ENCODE measurements around the gene ARHGAP21.

The ARHGAP21 gene

DNA sequence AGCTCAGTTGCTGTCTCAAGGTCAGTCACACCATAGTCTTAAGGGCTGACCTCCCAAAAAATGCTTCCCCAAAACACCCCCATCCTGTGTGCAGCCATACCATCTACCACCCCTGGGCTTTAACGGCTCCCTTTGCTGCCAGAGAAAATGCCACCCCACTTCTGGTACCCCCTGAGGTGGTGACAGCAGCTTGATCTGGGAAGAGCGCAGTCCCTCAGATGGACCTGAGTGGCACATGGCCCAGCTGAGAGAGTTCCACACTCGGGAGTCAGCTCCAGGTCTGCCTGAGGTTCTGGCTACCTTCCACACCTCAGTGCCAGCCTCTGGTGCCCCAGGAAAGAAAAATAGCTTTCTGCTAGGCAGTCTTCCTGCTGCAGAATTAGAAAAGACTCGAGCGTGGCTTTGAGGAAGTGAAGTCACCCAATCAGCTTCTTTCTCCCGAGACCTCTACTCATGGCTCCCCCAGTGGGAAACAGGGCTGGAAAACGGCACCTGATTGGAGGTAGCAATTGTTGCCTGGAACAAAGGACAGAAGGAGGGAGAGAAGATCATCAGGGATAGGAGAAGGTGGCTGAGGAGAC, 151.7 kb downstream of the ARHGAP21 start:
- no peak for DNase-seq

DNA sequence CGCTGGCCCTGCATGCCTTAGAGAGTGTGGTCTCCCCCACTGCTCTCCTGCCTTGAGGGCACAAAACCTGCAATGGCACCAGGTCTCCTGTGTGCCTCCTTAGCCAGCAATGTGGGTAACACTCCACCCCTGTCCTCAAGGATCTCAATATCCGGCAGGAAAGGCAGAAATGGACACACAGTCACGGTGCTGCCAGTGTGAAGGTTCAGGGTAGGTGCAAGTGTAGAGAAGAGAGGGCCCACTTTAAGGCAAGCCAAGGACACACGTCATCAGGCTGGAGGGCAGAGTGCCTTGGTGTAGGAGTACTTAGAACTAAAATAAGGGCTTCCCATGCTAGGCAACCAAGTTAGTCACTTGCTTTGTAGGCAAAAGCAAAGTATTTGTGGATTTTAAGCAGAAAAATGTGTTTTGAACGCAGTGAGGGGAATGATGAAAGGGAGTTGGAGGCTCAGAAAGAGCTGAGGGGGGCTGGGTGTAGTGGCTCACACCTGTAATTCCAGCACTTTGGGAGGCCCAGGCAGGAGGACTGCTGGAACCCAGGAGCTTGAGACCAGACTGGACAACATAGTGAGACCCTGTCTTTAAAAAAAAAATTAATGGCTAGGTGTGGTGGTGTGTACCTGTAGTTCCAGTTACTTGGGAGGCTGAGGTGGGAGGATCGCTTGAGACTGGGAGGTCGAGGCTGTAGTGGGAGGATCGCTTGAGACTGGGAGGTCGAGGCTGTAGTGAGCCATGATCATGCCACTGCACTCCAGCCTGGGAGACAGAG, 152.8 kb downstream of the ARHGAP21 start:
- no peak for DNase-seq

DNA sequence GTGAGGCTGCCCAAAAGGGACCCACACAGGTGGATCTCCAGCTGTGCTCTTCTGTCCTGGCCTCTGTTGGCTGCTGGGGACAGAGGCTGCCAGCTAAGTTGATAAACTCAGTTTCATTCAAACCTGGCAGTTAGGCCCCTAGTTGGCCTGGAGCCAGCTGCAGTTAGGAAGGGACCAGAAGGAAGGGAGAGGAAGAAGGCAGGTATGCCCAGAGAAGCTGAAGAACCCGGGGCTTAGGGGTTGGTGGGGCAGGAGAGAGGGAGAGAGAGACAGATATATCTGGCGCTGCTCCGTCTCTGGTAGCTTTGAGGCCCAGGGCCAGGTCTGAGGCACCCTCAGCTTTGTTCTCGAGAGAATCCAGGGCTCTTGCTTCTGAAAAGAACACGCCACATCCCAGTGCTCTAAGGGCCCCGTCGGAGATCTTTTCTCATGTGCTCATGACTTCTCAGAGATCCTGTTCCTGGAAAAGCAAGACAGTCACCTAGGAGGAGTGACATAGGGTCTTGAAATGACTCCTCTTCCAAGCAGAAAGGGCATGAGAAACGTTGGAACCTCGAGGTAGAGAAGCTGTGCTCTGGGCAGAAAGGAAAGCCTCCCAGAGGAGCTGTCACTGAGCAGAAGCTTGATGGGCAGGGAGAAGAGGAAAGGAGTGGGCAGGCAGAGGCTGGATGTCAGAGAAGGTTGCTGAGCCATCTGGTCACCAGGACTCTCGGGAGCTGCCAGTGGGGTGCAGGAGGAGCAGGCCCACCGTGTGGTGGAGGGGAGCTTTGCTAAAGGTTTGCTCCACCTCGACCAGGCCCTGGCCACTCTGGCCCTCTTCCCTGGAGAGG, 153.6 kb downstream of the ARHGAP21 start:
- no peak for DNase-seq

DNA sequence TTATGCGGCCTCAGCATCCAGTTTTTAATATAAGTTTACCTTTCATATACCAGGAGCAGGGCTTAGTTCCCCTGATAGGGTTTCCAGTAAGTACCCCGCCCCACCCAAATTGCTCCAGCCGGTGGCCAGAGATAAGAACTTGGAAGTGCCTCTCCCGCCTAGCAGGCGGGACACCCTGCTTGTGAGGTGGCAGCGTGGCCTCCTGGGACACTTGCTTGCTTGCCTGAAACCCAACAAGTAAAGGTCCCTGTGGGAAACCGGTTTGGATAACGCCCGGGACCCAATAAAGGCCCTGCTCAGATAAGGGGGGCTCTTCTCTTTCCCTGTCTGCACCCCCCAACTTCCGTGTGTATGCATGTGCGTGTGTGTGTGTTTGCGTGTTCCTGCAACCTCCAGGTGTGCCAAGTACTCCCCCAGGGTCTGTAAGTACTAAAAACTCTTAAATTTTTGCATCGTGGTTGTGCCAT, 154.3 kb downstream of the ARHGAP21 start:
- no peak for DNase-seq

DNA sequence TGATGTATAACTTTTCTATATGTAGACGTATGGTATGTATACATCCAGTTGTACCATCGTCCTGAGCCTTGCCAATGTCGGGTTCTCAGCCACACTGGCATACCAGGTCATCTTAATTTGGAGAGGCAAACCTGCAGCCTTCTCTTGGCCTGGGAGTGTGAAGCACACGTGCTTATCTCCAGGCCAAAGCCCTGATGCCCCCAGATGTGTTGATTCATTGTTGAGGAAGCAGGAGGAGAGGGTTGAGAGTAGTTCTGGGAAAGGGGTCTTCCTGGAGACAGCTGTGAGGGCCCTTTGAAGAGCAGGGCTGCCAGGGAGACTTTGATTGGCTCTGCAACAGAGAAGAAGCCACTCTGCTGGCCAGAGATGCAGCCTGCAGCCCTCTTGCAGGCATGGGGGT, 155.6 kb downstream of the ARHGAP21 start:
- DNase-seq: no peak

DNA sequence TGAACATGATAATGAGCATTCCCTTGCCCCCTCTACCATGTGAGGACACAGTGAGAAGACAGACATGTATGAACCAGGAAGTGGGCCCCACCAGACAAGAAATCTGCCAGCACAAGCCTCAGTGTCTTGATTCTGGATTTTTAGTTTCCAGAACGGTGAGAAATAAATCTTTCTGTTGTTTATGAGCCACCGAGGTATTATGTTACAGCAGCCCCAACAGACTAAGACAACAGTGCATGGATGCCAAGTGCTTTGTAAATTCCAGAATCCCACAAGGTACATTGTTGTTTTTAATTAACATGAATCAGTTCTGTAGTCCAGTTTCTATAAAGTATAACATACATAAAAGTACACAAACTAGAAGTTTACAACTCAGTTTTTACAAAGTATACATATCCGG, 162.2 kb downstream of the ARHGAP21 start:
- DNase-seq: no peak

DNA sequence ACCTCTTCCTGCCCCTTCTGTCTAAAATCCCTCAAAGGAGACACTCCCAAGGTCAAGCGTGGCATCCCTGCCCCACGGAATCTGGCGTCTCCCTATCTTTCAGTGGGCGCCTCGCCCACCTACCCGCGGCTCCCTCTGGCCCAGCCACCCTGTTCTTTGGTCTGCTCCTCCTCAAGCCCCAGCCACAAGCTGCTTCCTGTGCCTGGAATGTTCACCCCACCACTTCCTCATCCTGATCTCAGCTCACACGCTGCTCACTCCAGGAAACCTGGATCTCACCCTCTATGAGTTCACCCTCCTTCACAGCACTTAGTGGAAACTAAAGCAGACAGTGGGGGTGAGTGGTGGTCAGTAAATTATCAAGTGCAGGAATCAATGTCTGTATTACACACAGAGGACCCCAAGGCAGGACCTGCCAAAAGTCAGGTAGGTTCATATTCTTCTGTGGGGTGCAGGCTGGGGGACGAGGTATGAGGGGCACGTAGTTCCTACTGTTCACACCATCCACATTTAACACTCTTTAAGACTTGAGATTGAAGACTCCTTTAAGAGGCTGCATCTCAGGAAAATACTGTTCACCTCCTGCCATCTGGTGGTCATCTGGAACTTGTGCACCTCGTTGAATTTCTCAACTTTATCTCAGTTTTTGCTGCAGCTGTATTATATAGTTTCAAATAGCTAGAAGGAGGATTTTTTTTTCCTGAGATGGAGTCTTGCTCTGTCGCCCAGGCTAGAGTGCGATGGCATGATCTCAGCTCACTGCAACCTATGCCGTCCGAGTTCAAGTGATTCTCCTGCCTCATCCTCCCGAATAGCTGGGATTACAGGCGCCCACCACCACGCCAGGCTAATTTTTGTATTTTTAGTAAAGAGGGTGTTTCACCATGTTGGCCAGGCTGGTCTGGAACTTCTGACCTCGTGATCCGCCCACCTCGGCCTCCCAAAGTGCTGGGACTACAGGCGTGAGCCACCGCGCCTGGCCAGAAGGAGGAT, 166.6 kb downstream of the ARHGAP21 start:
- peak; percentile 60 for DNase-seq

DNA sequence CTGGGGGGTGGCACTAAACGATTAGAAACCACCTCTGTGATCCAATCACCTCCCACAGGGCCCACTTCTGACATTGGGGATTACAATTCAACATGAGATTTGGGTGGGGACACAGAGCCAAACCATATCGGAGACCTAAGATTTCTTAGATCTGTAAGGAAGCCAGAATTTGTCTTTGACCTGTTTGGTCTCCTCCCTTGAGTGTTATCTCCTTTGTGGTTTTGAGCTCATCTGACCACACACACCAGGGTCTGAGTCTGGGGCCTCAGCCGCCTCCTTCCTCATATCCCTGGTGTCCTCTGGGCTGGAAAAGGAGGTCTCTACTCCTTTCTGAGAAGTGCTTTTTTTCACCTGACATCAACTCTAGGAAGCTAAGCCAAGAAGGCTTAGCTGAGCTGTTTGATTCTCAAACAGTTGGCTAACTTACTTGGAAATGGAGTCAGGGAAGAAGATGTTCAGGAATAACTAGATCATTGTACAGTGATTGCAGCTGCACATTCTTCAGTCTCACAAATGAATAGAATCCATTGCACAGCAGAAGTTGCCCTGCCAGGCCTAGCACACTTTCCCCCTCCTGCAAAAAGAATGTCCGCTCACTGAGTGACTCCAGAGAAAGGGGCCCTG, 167.4 kb downstream of the ARHGAP21 start:
- DNase-seq: no peak

DNA sequence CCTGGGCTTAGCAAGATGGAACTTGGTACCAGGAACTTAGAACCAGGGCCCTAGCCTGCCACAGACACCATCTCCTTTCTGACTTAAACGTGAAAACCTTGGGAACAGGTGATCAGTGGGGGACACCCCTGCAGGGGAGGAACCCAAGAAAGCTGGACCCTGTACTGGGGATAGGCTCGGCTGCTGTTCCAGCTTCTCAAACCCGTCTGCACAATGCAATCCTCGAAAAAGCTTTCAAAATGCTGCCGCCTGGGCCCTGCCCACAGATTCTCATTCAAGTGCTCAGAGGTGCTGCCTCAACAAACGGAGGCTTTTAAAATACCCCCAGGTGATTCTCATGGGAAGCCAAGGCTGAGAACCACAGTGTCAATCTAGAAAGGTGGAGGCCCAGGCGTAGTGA, 169.7 kb downstream of the ARHGAP21 start:
- no peak for DNase-seq

DNA sequence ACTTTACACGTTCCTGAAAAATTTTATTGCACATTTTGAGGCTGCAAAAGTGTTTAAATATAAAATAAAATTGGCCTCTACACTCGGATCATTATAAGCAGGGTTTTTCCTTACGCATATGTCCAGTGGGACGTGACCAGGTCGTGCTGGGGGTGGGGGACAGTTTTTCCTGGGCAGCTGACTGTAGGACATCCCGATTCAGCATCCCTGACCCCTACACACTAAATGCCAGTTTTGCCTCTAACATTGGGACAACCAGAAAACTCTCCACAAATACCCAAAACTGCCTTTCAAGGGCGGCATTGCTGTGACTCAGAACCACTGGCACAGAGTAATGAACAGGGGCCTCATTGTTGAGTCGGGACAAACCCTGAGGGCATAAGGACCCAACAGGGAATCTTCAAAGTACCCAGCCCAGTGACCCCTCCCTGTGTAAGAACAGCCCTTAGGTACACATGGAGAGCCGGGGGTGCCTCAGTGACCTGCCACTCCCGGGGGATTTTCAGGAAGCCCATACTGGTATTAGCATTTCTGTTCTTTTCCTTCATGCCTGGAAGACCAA, 170.6 kb downstream of the ARHGAP21 start:
- DNase-seq: no peak

DNA sequence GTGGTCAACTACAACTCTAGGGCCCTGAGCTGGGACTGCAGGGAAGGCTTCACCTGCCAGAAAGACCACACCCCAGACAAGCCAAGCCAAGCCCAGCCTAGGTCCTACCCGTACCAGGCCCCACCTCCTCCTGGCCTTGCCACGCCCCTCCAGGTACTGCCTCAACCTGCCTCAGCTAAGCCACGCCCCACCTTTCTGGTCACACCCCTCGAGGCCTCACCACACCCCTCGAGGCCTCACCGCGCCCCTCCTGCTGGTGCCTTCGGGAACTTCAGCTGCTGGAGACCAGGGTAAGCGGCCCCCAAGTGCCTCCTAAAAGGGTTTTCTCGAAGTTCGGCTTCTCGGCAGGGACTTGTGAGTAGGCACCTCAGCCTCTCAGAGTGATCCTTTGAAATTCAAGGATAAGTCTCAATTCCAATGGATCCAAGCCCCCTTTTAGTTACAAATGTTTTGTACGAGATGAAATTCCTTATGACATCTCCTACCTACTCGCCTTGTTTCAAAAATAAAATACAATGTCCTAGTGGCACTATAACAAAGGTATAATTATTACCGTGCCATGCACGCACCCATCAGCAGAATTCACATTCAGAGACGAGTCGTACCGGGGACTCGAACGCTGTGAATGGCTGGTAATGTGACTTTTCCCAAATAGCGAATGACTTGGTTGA, 171.2 kb downstream of the ARHGAP21 start:
- no peak for DNase-seq

DNA sequence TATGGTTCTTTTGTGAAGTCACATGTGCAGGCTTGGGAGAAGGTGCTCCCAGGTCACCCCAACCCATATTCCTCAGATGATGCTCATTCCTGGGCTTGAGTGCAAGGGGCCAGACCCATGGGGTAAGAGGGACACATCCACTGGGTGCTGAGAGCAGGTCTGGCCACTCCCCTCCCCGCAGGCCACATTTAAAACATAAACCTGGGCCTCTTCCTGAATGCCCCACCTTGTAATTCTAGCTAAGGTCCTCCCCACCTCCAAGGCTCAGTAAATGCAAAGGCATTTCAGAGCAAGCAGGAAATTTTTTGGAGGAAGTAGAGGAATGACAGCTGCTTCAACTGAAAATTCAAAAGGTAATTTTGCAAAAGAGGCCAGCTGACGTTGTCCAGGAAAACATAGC, 172.5 kb downstream of the ARHGAP21 start:
- no peak for DNase-seq

DNA sequence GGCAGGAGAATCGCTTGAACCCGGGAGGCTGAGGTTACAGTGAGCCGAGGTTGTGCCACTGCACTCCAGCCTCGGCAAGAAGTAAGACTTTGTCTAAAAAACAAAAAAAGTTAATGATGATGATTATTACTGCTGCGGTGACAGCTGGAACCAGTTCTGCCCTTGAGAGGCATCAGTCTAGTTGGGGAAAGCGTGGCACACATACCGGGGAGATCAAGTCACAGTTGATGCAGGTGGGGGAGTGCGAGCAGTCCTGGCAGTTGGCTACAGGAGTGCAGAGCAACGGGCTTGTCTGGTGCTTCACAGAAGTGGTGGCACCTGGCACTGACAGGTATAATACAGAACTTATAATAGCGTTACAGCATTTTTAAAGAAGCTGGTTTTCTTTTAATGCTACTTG, 173.0 kb downstream of the ARHGAP21 start:
- DNase-seq: no peak

DNA sequence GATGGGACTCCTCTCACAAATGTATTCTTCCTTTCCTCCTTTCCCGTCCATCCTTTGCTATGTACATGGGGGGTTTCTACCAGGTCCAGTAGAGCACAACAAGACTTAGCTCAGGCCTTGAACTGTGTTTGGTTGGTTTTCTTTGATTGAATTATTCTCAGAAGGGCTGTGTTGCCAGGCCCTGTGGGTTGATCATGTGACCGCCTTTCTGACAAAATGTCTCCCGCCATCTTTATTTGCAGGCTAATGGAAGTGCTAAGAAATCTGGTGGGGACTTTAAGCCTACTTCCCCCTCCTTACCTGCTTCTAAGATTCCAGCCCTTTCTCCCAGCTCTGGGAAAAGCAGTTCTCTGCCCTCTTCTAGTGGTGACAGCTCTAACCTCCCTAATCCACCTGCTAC, 178.1 kb downstream of the ARHGAP21 start:
- no peak for DNase-seq

DNA sequence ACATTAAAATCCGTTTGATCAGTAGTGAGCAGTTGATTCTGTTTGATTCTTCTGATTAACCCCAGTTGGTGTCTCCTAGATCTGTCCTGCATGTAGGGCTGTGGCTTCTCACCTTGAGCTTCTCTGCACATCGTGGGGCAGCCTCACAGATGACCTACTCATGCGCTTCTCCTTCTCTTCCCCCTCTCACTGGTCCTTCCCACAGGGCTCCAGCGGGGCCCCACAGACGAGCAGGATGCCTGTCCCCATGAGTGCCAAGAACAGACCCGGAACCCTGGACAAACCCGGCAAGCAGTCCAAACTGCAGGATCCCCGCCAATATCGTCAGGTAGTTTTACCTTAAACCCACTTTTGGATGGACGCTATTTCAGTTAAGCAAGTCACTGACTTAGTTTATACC, 178.9 kb downstream of the ARHGAP21 start:
- no peak for DNase-seq

DNA sequence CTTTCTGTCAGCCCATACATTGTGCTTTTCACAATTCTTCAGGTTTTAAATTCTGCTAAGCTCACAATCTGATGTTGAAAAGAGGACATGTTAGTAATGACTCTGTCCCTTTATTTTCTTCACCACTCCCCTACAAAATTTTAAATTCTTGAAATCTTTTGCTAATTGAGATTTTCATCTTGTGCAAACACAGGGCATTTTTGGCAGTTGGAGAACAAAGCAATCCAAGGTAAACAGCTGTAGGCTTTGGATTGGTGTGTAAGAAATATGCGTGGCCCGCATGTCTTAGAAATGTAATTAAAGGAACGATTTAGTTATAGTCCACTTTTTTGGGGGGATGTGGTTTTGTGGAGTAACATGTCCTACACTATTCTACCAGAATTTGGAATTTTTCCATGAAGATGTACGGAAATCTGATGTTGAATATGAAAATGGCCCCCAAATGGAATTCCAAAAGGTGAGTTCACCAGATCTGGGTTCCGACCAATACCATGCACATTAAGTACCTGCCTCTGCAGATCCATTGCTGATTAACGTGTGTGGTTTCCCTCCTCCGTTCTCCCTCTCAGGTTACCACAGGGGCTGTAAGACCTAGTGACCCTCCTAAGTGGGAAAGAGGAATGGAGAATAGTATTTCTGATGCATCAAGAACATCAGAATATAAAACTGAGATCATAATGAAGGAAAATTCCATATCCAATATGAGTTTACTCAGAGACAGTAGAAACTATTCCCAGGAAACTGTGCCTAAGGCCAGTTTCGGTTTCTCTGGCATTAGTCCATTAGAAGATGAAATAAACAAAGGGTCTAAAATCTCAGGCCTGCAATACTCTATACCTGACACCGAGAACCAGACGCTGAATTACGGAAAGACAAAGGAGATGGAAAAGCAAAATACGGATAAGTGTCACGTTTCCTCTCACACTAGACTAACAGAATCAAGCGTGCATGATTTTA, 181.1 kb downstream of the ARHGAP21 start:
- DNase-seq: no peak

DNA sequence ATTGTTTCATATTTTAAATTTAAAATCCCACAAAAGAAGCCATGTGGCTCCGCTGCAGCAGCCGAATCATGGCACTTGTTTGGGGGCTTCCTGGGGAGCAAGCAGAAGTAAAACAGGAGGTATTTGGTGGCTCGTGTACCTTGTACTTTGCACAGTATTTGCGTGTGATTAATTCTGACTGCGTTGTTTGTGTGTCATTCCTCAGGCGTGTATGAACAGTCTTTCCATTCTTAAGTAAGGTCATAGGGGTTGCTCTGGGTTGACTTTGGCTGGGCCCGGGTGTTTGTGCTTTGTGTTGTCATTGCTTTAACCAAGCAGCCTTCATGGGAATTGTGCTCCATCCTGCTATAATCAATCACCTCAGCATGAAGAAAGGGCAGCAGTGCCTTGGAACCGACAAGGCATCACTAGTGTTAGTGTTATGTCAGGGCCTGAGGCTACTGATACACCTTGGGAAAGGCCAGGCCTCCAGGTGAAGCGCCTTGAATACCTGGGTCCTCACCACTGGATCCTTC, 182.4 kb downstream of the ARHGAP21 start:
- DNase-seq: no peak

DNA sequence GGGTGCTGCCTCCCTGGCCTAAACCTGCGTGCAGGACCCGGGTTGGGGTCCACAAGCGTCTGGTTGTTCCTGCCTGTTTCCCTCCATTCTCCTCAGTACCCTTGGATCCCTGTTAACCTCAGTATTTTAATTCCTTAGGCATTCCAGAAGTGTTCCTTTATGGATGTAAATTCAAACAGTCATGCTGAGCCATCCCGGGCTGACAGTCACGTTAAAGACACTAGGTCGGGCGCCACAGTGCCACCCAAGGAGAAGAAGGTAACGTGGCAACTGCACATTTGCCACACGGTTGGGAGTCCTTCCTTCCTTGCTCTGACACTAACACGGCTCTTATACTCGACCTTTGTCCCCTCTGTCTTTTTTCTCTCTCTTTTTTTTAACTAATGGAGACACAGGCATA, 187.1 kb downstream of the ARHGAP21 start:
- DNase-seq: no peak

DNA sequence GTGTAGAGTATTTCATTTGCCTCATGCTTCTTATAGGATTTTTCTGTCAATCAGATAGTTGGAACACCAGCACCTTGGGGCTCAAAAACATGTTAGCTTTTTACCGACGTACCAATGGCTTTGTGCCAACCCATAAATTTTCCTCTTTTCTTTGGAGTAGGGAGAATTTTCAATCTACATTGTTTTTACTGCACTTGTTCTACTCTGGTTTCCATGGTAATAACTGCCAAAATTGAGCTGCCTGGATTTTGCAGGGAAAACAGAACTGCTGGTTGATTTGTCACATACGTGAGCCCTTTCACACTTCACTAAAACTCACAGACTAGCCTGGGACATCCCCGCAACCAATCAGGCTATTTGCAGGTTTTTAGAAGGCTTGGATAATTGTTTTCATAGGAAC, 189.7 kb downstream of the ARHGAP21 start:
- DNase-seq: no peak
